HFF-Myc (cell line): ENCODE results near the gene BICC1.

Source experiments
- DNase-seq: peaks from one replicate; pipeline ENCODE4 v3.0.0-alpha.2; 2011; ENCODE audit warnings: low read depth; ENCODE audit errors: extremely low read depth
- H3K4me3 ChIP-seq: replicated peaks from 2 replicates; pipeline ENCODE4 v1.5.1; 2011; ENCODE audit warnings: low read depth, mild to moderate bottlenecking, control low read depth, low read length
- CTCF ChIP-seq: IDR thresholded peaks from 2 replicates; pipeline ENCODE4 v1.5.1; 2012; ENCODE audit warnings: mild to moderate bottlenecking, low read depth, low read length, control low read depth; ENCODE audit errors: missing control alignments

The BICC1 gene

GRCh38 chr10:58714409-58714808 lies 201.7 kb downstream of the BICC1 start:
- DNase-seq: no peak
- TF ChIP-seq CTCF: no peak
- no peak overlapping the region for H3K4me3 ChIP-seq

- no peak for DNase-seq
- H3K4me3 ChIP-seq: no peak overlapping the region
- no peak for TF ChIP-seq CTCF
Observed at GRCh38 chr10:58715061-58715460, 202.4 kb downstream of the BICC1 start.

GRCh38 chr10:58718596-58718995 lies 205.9 kb downstream of the BICC1 start:
- DNase-seq: no peak
- no peak for TF ChIP-seq CTCF
- no peak overlapping the region for H3K4me3 ChIP-seq

GRCh38 chr10:58721601-58722281 lies 209.1 kb downstream of the BICC1 start:
- DNase-seq: no peak
- TF ChIP-seq CTCF: no peak
- H3K4me3 ChIP-seq: no peak overlapping the region

GRCh38 chr10:58723186-58723585 lies 210.5 kb downstream of the BICC1 start:
- no peak for TF ChIP-seq CTCF
- no peak for DNase-seq
- H3K4me3 ChIP-seq: no peak overlapping the region

GRCh38 chr10:58723966-58724365 lies 211.3 kb downstream of the BICC1 start:
- H3K4me3 ChIP-seq: no peak overlapping the region
- no peak for TF ChIP-seq CTCF
- DNase-seq: no peak

GRCh38 chr10:58724781-58725180 lies 212.1 kb downstream of the BICC1 start:
- H3K4me3 ChIP-seq: no peak overlapping the region
- no peak for TF ChIP-seq CTCF
- no peak for DNase-seq
